Gastrocnemius medialis (tissue), 4 donors: Measurements from ENCODE around the gene IKZF2. TPM values are rescaled to one million over a fixed set of nuclear protein-coding genes. Genes with fewer than 3 reads are reported as not detected.

Experiments used
- ATAC-seq, 2 donors: fragments of 150-250 bp; one replicate each; pipeline ENCODE4 v1.9.1; 2016
- DNase-seq, 2 donors: peaks; one replicate each; pipeline ENCODE4 v3.0.0-alpha.2; 2019
- H3K27ac ChIP-seq, 4 donors: fragments of 200-600 bp; sonication (generic); 1 replicate in 1 of 4; 2 replicates in 3 of 4; pipeline ENCODE4 v1.5.1; 2016 to 2018; ENCODE audit warnings: mild to moderate bottlenecking in 2 of 4, moderate library complexity in 1 of 4
- H3K27me3 ChIP-seq, 3 donors: fragments of 200-600 bp; sonication (generic) in 2 of 3; 1 replicate in 1 of 3; 2 replicates in 2 of 3; pipeline versions ENCODE4 v1.5.1 to v1.6.0; 2016 to 2019; ENCODE audit warnings: mild to moderate bottlenecking in 1 of 3, moderate library complexity in 1 of 3
- H3K36me3 ChIP-seq, 2 donors: fragments of 200-600 bp; sonication (generic) in 1 of 2; one replicate each; pipeline ENCODE4 v1.5.1; 2017 to 2018
- H3K4me1 ChIP-seq, 2 donors: fragments of 200-600 bp; sonication (generic) in 1 of 2; one replicate each; pipeline ENCODE4 v1.5.1; 2016 to 2017; ENCODE audit warnings: mild to moderate bottlenecking in 2 of 2
- H3K4me3 ChIP-seq, 4 donors: fragments of 200-600 bp; sonication (generic) in 3 of 4; 1 replicate in 1 of 4; 2 replicates in 3 of 4; pipeline ENCODE4 v1.5.1; 2016 to 2019; ENCODE audit warnings: mild to moderate bottlenecking in 2 of 4
- H3K9me3 ChIP-seq, 3 donors: fragments of 200-600 bp; sonication (generic) in 2 of 3; 1 replicate in 1 of 3; 2 replicates in 2 of 3; pipeline ENCODE4 v1.5.1; 2016 to 2019
- CTCF ChIP-seq, 5 experiments: fragments of 450-650 bp in 3 of 5; fragments of 200-600 bp in 2 of 5; sonication (generic) in 2 of 5; IDR thresholded peaks in 4 of 5; conservative IDR thresholded peaks in 1 of 5; 1 replicate in 4 of 5; 2 replicates in 1 of 5; pipeline ENCODE4 v1.5.1; 2016 to 2019; ENCODE audit warnings: antibody characterized with exemption in 5 of 5, mild to moderate bottlenecking in 3 of 5, moderate library complexity in 3 of 5
- POLR2A ChIP-seq, 2 donors: fragments of 450-650 bp; IDR thresholded peaks; one replicate each; pipeline ENCODE4 v1.6.1; 2017; ENCODE audit warnings: antibody characterized with exemption in 2 of 2, mild to moderate bottlenecking in 2 of 2, moderate library complexity in 2 of 2
- in situ Hi-C, 4 donors: fragments of 200-750 bp; cut with MboI; loops; one replicate each; pipeline versions ENCODE4 v1.15.0 to v1.8.0; 2017; ENCODE audit warnings: low sequenced_read_pairs in 4 of 4
- intact Hi-C: fragments of 100-400 bp; cut with DNase I; formaldehyde crosslinking; loops from one replicate; pipeline ENCODE4 v1.15.1; 2023; ENCODE audit warnings: low total_unique reads
- total RNA-seq, 4 donors: library from RNA; depleted of rRNA; stranded (reverse); fragments of >200 nt; gene quantifications; one replicate each; pipeline versions ENCODE4 v1.1.0 to v1.2.3, GENCODE V29; 2016

Gene IKZF2
- total RNA-seq, 4 donors from 2014 or later, result 4.9 to 15.5 (median 6.0) TPM

GRCh38 chr2:212977152-212977551 lies 174.3 kb downstream of the IKZF2 start:
- no peaks in the 10 kb centered on the region for H3K9me3 ChIP-seq
- H3K36me3 ChIP-seq, result no peaks in the 10 kb centered on the region
- DNase-seq (no peak), ATAC-seq (no peak)
- no peak overlapping the region for H3K4me3 ChIP-seq
- intact Hi-C loops, result no loop called here
- TF ChIP-seq POLR2A (IDR thresholded peaks at IDR 0.05), result no peak
- TF ChIP-seq CTCF (IDR thresholded peaks at IDR 0.05 in 4 of 5, conservative IDR thresholded peaks at IDR 0.05 in 1 of 5), result no peak
- in situ Hi-C loops, result no loop called here
- H3K4me1 ChIP-seq, result peaks cover 28 to 45% of the 10 kb centered on the region in 2 donors
- H3K27me3 ChIP-seq, result no peaks in the 10 kb centered on the region
- H3K27ac ChIP-seq, result no peak overlapping the region

- no peaks in the 10 kb centered on the region for H3K9me3 ChIP-seq
- intact Hi-C loops, result no loop called here
- H3K27ac ChIP-seq, result peak overlapping the region; percentile 0 to 50 (median 42)
- TF ChIP-seq POLR2A (IDR thresholded peaks at IDR 0.05) (no peak), CTCF (IDR thresholded peaks at IDR 0.05 in 4 of 5, conservative IDR thresholded peaks at IDR 0.05 in 1 of 5) (no peak)
- H3K36me3 ChIP-seq, result no peaks in the 10 kb centered on the region
- DNase-seq (no peak), ATAC-seq (peak in 1 of 2 donors; percentile 42)
- no peak overlapping the region for H3K4me3 ChIP-seq
- no peaks in the 10 kb centered on the region for H3K27me3 ChIP-seq
- H3K4me1 ChIP-seq, result peaks cover 29 to 52% of the 10 kb centered on the region in 2 donors
- in situ Hi-C loops, result no loop called here
These were observed 176.1 kb downstream of the IKZF2 start for GRCh38 chr2:212975333-212975732.

- ATAC-seq (peak; percentile 74 to 79), DNase-seq (no peak)
- no peaks in the 10 kb centered on the region for H3K9me3 ChIP-seq
- H3K27ac ChIP-seq, result peak overlapping the region; percentile 40 to 57 (median 48)
- no peaks in the 10 kb centered on the region for H3K36me3 ChIP-seq
- H3K27me3 ChIP-seq, result no peaks in the 10 kb centered on the region
- H3K4me3 ChIP-seq, result no peak overlapping the region
- TF ChIP-seq CTCF (IDR thresholded peaks at IDR 0.05 in 4 of 5, conservative IDR thresholded peaks at IDR 0.05 in 1 of 5) (no peak), POLR2A (IDR thresholded peaks at IDR 0.05) (no peak)
- H3K4me1 ChIP-seq, result peaks cover 32 to 55% of the 10 kb centered on the region in 2 donors
- intact Hi-C loops, result no loop called here
- in situ Hi-C loops, result no loop called here
These were observed 176.7 kb downstream of the IKZF2 start for GRCh38 chr2:212974692-212975091.

- in situ Hi-C loops, result no loop called here
- peak; percentile 64 to 84 for ATAC-seq
- Histone ChIP-seq H3K27me3 (no peaks in the 10 kb centered on the region), H3K4me1 (peaks cover 32 to 50% of the 10 kb centered on the region in 2 donors), H3K4me3 (no peak overlapping the region), H3K27ac (peak overlapping the region; percentile 27 to 57 (median 45)), H3K9me3 (no peaks in the 10 kb centered on the region), H3K36me3 (no peaks in the 10 kb centered on the region)
- DNase-seq, result peak in 1 of 2 donors; percentile 13
- intact Hi-C loops, result loop anchor here (2.0 kb wide), 1 partner anchor 179 kb away; no protein-coding TSS in a partner anchor
- no peak for TF ChIP-seq POLR2A (IDR thresholded peaks at IDR 0.05)
- TF ChIP-seq CTCF (IDR thresholded peaks at IDR 0.05 in 4 of 5, conservative IDR thresholded peaks at IDR 0.05 in 1 of 5), result peak in 1 of 5 experiments; percentile 27
These were observed 178.1 kb downstream of the IKZF2 start for GRCh38 chr2:212973347-212973746.

- no peak overlapping the region for H3K4me3 ChIP-seq
- no peak for ATAC-seq
- in situ Hi-C loops (no loop called here), intact Hi-C loops (no loop called here)
- no peak overlapping the region for H3K27ac ChIP-seq
- H3K4me1 ChIP-seq, result peaks cover 28 to 39% of the 10 kb centered on the region in 2 donors
- DNase-seq, result no peak
- H3K9me3 ChIP-seq, result no peaks in the 10 kb centered on the region
- no peaks in the 10 kb centered on the region for H3K36me3 ChIP-seq
- no peaks in the 10 kb centered on the region for H3K27me3 ChIP-seq
- no peak for TF ChIP-seq CTCF (IDR thresholded peaks at IDR 0.05 in 4 of 5, conservative IDR thresholded peaks at IDR 0.05 in 1 of 5)
These were observed 181.3 kb downstream of the IKZF2 start for GRCh38 chr2:212970132-212970531.
